Measurements from ENCODE around the gene SAP25.

The SAP25 gene

GRCh38 chr7:100595188-100595587 lies 21.5 kb upstream of the SAP25 start:
- DNase-seq (ENCODE audit: low read depth), result no peak

GRCh38 chr7:100591596-100591995 lies 17.9 kb upstream of the SAP25 start:
- DNase-seq (ENCODE audit: low read depth), result no peak

DNA sequence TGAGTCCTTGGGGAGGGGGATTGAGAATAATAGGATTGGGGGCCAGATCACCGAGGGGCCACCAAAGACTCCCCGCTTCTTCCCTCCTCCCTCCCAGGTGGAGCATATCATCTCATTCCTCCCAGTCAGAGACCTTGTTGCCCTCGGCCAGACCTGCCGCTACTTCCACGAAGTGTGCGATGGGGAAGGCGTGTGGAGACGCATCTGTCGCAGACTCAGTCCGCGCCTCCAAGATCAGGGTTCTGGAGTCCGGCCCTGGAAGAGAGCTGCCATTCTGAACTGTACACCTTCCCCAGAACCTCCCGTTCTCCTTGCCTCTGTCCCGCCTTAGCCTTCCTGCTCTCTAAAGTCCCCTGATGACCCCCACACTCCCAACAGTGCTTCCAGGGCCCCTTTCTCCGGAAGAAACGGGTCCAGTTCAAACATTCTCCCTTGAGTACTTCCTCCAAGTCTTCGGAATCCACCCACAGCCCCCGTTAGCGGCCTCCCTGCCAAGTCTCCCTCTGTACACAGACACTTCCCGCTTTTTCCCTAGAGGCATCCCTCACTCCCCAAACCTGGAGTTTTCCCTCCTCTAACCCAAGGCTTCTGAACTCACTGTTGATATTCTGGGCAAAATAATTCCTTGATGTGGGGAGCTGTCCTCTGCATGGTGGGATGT lies 16.5 kb upstream of the SAP25 start:
- DNase-seq (ENCODE audit: low read depth), result no peak

- no peak for DNase-seq (ENCODE audit: low read depth)
Measured at GRCh38 chr7:100589341-100589947, 15.7 kb upstream of the SAP25 start.

- DNase-seq (ENCODE audit: low read depth), result no peak
Measured at GRCh38 chr7:100588438-100588837, 14.7 kb upstream of the SAP25 start.

GRCh38 chr7:100586266-100587025 lies 12.7 kb upstream of the SAP25 start, which contains the start of gene FBXO24:
TSS of gene FBXO24 (plus strand) at chr7:100586328. CDS start at chr7:100586626, 298 bp downstream.
- DNase-seq (ENCODE audit: low read depth), result peak; percentile 99

DNA sequence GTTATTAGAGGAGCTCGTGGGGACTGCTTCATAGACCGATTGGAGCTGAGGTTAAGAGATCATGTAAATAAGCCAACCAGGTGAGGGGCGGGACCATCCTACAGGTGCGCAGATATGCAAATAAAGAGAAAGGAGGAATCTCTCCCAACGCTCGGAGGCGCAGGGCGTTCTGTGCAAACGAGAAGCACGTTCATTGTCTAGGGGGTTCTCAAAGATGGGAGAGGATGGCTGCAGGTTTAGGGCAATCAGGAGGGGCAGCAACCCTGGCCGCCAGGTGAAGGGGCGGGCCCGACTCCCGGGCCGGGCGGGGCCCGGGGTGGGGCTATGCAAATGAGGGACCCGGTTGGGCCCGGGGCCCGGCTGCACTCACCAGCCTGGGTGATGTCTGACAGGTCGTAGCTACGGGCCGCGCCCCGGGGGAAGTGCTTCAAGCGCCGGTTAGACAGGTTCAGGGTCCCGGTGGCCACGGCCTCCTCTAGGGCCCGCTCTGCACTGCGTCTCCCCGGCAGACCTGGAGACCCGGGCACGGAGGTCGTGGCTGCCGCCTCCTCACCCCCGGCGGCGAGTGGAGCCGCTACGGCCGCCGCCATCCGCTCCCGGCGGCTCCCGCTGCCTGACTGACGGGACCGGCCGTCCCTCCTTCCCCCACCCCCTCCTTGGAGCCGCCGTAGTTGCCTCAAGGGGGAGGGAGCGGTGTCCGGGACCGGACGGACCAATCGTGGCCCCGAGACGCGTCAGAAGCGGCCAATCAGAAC lies 12.0 kb upstream of the SAP25 start, which contains the start of gene LRCH4:
Gene LRCH4 (minus strand): TSS at position 619 of the 755 bp plus-strand sequence. CDS start 29 bp downstream, at position 590.
- DNase-seq (ENCODE audit: low read depth), result peak; percentile 55

GRCh38 chr7:100584683-100585510 lies 11.2 kb upstream of the SAP25 start:
- no peak for DNase-seq (ENCODE audit: low read depth)

DNA sequence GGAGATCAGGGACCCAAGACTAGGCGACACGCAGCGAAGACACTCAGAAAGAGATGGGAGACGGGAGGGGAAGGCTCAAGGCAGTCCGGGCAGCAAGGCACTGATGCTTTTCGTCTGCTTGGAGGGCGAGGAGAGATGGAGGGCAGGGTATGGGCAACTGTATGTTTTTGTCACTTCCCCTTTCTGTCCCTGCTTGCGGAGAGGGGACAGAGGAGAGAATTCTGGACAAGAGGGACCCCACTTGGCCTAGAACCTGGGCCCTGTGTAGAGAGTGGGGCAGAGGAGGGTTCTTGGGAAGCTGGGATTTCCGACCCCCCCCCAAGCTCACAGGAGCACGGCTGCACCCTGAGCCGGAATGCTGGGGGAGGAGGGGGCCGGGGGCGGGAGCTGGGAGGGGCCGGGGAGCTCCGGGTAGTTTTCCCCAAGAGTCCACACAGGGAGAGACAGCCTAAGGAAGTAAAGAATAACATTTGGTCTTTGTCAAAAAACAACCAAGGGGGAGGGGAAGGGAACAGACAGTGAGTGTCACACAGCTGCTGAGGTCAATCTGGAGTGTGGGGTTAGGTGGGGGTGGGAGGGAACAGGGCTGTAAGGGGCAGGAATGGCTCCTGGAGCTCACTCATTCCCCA lies 10.5 kb upstream of the SAP25 start:
- DNase-seq (ENCODE audit: low read depth), result no peak

DNA sequence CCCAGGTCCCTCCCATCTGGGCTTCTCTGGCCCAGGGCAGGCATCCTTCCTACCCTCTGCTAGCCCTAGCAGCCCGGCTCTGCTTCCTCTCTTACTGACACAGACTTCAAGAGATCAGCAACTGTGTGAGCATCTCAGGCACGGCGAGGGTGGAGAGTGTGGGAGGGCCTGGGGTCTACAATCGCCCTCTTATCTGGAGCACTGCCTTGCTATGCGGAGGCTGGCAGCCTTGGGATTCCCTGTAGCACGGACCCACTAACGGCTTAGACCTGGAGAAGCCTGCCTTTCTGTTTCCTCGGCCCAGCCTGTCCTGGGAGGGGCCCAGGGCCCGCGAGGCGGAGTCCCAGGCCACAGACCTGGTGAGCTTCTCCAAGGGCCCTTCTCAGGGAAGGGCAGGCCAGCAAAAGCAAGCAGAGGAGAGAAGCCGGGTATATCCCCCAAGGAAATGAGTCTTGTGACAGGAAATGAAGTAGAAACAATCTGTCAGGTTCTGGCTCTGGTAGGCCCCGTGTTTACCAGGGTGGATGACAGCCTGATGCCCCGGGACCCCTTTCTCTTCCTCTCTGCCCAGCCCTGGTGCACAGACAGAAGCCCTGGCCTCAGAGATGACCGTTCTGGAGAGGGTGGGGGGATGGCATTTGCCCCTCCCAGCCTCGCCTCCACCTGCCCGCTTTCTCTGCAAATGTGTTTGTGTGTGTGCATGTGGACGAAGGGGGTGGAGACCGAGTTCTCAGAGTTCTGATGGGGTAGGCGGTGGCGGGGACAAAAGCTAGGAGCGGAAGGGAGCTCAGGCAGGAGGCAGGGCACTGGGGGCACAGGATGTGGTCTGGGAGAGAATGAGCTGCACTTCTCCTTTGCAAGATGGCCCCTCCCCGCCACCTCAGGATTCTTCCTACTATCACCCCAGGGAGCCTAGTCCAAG lies 9.7 kb upstream of the SAP25 start:
- DNase-seq (ENCODE audit: low read depth), result peak; percentile 56

- DNase-seq (ENCODE audit: low read depth), result no peak
Measured at GRCh38 chr7:100582650-100583049, 8.9 kb upstream of the SAP25 start.

- no peak for DNase-seq (ENCODE audit: low read depth)
Measured at GRCh38 chr7:100582041-100582579, 8.4 kb upstream of the SAP25 start.

DNA sequence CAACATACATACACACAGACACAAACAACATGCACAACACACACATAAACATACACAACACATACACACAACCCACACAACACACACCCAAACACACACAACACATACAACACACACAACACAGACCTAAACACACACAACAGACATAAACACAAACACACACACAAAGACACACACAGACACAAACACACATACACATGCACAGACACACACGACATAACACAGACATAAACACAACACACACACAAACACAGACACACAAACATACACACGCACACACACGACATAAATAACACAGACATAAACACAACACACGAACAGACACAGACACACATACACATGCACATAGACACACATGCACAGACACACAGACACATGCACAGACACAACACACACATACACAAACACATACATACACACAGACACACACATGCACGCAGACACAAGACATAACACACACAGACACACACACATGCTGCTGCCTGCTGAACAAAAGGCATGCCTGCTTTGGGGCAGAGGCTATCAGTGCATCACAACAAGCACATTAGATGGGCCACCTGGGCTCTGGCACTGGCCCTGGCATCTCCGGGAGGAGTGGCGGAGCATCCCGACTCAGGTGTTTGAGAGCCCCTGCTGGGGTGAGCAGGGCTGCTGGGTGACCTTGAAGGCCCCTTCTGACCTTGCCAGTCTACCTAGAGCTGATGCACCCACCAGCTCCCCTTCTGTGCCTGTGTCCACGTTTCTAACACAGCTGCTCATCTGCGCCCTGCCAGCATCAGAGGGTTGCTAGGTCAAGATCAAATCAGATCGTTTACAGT lies 7.0 kb upstream of the SAP25 start:
- no peak for DNase-seq (ENCODE audit: low read depth)

GRCh38 chr7:100578246-100579183 lies 4.8 kb upstream of the SAP25 start:
- no peak for DNase-seq (ENCODE audit: low read depth)

GRCh38 chr7:100577507-100577906 lies 3.8 kb upstream of the SAP25 start:
- no peak for DNase-seq (ENCODE audit: low read depth)

GRCh38 chr7:100577103-100577502 lies 3.4 kb upstream of the SAP25 start:
- DNase-seq (ENCODE audit: low read depth), result no peak

GRCh38 chr7:100576384-100576993 lies 2.8 kb upstream of the SAP25 start:
- DNase-seq (ENCODE audit: low read depth), result no peak

Measured in activated T-helper 1 cell treated with Interleukin-2 at 50 U/mL for 16 hours (primary cell).